A204.1 (cell line): Measurements from ENCODE around the gene MORN5.

Experiments used
- FAIRE-seq: peaks from 2 replicates; lab custom pipeline; 2012; peaks lifted over from hg19 to GRCh38; lab: Jason Lieb, UNC

MORN5 gene

GRCh38 chr9:122125158-122125508 lies 34.6 kb upstream of the MORN5 start:
- no peak for FAIRE-seq

DNA sequence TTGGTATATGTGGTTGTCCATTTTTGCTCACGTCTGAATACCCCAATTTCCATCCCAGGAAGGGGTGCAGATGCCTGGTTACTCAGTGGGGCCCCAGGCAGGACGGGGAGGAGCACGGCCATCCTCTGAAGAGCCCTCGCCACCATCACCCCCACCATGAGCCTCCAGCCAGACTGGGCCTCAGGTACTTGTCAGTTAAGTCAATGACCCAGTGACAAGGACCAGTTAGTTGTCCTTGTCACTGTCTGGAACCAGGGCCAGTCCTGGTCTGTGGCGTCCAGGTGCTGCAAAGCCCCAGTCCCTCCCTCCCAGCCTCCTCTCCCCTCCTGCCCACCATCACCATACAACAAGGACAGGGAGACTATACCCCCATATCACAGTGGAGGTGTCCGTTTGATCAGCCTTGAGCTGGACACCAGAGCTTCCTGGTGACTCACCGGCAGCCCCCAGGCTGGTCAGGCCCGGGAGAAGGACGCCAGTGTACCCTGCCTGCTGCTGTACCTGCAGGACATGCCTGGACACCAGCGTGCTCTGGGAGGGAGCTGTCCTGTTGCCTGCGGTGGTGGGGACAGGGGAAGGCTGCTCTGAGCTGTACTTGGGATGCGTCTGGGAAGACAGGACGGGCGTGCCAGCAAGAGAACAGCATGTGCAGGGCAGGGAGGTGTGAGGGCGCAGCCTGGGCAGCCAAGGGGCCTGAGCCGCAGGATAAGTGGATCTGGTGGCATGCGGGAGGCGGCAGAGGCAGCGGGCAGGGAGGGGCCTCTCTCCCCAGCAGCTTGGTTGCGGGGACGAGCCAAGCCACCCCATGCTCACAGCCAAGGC lies 34.0 kb upstream of the MORN5 start:
- no peak for FAIRE-seq

GRCh38 chr9:122126331-122127261 lies 33.1 kb upstream of the MORN5 start:
- no peak for FAIRE-seq

DNA sequence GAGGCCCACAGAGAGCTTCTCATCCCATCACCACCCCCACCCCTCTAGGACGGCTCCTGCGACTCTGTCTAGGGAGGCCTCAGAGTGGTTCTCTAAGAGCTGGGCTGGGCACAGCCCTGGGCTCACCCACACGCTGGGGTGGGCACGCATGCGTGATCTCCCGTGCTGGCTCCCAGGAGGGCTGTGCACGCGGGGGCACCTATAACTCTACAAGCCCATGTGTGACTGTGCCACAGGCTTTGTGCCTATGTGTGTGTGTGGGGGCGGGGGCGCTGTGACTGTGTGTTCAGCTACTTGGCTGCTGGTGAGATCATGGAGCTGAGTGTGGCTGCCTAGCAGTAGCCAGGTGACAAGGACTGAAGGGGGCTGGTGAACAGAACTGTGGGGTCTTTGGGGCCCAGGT lies 32.3 kb upstream of the MORN5 start:
- FAIRE-seq: no peak

DNA sequence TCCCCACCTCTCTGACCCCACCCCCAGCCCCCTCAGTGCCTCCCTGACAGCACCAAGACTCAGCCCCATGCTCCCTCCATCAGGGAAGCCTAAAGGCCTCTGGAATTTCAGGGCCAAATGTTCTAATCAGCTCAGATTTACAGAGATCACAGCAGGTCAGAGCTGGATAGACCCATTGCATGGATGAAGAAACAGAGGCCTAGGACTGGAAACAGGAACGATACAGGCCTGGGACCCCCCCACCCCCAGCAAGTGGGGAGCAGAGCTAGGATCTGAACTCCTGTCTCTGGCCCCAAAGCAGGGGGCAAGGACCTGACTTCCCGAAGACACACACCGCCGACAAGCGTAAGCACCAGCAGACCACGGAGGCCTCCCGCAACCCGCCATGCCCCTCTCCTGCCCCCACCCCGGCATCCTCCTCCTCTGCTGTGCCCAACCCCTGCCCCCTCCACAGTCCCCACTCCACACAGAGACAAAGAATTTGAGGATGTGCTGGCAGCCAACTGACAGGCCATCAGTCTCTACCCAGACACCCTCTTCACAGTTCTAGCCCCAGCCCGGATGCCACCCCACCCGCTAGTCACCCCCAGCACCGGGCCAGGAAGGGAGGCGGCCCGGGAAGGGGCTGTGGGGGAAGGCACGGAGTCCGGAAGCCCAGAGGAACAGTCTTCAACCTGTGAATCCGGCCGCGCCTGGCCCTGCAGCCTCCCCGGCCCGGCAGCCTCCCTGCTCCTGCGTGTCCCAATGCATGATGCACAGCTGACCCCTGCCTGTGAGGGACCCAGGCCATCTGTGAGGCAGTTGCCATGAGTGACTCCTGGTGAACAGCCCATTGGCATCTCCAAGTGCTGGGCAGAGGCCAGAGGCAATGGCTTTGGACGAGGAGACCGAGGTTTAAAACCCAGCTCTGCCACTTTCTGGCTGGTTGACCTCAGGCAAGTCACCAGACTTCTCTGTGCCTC lies 31.4 kb upstream of the MORN5 start:
- FAIRE-seq: no peak

GRCh38 chr9:122128969-122129343 lies 30.8 kb upstream of the MORN5 start:
- FAIRE-seq: no peak

- no peak for FAIRE-seq
Observed at GRCh38 chr9:122129969-122130368, 29.7 kb upstream of the MORN5 start.

- FAIRE-seq: no peak
Observed at GRCh38 chr9:122130837-122131236, 28.9 kb upstream of the MORN5 start.

GRCh38 chr9:122131401-122132001 lies 28.2 kb upstream of the MORN5 start:
- no peak for FAIRE-seq

GRCh38 chr9:122132539-122132938 lies 27.2 kb upstream of the MORN5 start:
- FAIRE-seq: no peak

GRCh38 chr9:122133263-122133983 lies 26.3 kb upstream of the MORN5 start:
- no peak for FAIRE-seq

DNA sequence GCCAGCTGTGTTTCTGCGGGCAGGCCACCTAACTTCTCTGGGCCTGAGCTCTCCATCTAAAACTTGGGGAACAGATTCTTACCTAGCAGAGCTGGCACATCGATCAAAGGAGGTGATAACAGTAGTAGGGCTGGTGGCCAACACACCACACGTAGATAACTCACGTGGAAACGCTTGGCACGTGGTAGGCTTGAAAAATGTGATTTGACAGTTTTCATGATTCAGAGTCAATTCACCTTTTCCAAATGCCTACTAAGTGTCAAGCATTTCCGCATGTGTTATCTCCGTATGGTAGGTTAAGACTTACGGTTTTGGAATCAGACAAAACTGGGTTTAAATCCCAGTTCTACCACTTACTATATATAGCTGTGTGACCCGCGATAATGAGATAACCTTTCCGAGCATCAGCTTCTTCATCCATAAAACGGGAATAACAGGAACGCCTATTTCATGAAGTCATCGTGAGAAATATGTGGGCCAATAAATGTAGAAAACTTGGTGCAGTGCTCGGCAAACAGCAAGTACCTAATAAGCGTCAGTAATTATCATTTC lies 25.6 kb upstream of the MORN5 start:
- FAIRE-seq: no peak

- no peak for FAIRE-seq
Observed at GRCh38 chr9:122134822-122135528, 24.7 kb upstream of the MORN5 start.

- no peak for FAIRE-seq
Observed at GRCh38 chr9:122135529-122135859, 24.2 kb upstream of the MORN5 start.

DNA sequence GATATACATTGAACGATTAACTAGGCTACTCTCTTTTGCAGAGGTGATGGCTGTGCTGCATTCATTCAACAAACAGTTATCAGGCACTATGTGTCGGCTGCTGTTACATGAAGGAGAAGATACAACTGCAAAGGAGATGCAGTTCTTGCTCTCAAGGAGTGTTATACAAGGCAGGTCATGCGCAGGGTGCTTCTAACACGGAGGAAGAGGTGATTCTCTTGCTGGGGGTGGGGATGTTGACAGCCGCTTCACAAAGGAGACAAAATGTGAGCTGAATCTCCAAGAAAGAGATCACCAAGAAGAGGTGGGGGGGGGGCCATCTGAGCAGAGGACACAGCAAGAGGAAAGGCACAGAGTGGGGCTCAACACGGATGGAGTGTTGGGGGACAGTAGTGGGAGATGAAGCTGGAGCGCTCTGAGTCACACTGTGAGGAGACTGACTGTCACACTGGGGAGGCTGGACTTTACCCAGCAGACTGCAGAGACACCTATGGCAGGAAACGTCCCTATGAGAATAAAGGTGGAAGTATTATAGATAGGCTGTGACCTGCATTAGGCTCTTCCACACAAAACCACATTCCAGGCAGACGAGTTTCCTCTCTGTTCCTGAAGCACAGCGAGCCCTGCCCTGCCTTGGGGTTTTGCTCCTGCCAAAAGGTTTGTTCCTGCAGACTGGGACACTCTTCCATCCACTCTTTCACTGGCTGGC lies 21.0 kb upstream of the MORN5 start:
- no peak for FAIRE-seq

- no peak for FAIRE-seq
Observed at GRCh38 chr9:122140368-122141193, 19.1 kb upstream of the MORN5 start.

DNA sequence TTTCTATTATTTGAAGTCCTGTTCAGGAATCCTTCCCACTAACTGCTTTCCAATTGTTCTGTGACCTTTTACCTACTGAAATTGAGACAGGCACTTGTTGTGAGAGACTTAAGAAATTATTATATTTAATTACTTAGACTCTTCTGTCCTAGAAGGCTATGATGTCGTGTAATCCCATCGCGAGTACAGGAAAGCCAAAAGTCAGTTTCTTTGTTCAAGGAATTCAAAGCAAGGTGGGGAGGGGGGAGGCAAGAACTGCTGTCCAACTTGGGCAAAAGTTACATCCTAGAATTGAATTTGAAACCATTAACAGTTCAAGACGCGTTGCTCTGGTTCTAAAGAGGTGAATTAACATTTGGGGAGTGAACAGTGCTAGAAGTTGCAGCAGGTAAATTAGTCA lies 18.0 kb upstream of the MORN5 start:
- no peak for FAIRE-seq

DNA sequence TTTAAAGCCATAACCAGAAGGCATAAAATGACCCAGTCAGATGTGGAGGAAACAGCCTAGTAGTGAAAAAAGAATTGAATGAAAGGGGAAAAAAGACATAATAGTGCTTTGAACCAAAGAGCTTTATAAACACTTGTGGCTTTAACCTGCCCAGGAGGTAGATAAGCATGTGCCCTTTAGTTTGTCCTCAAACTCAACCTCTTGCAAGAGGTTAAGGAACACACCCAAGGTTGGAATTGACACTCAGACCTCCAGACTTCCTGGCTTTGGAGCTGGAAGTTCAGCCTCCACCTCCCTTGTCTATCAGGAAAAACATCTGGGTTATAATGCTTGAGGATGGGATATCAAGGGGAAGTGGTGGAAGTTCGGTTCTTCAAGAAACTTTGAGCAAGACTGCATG lies 16.4 kb upstream of the MORN5 start:
- FAIRE-seq: no peak

- no peak for FAIRE-seq
Observed at GRCh38 chr9:122143876-122144405, 15.8 kb upstream of the MORN5 start.
